HG03066 (cell line): ENCODE measurements around the gene CTNNBL1.

Experiments used
- ATAC-seq: cut with Tn5 transposase; IDR thresholded peaks from one replicate; pipeline ENCODE4 v1.9.1; 2021; ENCODE audit warnings: low read depth; ENCODE audit not compliant: unreplicated experiment

Gene CTNNBL1

DNA sequence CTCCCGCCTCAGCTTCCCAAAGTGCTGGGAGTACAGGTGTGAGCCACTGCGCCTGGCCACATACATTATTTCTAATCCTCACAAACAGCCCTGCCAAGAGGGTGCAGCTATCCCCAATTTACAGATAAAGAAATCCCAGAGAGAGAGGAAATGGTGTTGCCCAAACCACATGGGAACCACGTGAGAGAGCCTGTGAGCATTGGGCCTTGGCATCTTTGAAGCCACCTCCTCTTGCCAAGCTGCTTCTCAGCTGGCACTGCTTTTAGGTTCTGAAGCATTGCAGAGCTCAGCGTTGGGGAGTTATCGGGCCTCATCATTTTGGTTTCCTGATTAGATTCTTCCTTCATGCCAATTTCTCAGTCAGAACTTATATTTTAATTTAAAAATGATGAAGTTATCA is 80.3 kb downstream of the CTNNBL1 start:
- no peak for ATAC-seq

GRCh38 chr20:37775200-37775599 is 81.4 kb downstream of the CTNNBL1 start:
- no peak for ATAC-seq

DNA sequence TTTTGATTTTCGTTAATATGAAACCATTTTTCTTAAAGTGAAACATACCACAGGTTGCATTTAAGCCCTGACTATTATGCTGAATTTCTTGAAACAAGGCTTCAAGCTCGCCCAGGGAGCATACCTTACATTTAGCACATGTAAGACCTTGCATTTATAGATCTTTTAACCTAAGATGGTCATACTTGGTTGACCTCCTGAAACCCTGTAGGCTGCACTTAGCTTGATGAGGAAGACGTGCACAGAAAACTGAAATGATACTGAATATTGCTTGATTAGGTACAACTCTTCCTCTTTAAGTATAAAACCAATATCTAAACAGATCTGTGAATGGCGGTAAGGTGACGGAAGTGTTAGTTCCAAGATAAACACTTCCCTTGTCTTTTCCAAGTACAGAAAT is 82.2 kb downstream of the CTNNBL1 start:
- ATAC-seq: no peak

- no peak for ATAC-seq
These were observed 82.7 kb downstream of the CTNNBL1 start for GRCh38 chr20:37776526-37776925.

DNA sequence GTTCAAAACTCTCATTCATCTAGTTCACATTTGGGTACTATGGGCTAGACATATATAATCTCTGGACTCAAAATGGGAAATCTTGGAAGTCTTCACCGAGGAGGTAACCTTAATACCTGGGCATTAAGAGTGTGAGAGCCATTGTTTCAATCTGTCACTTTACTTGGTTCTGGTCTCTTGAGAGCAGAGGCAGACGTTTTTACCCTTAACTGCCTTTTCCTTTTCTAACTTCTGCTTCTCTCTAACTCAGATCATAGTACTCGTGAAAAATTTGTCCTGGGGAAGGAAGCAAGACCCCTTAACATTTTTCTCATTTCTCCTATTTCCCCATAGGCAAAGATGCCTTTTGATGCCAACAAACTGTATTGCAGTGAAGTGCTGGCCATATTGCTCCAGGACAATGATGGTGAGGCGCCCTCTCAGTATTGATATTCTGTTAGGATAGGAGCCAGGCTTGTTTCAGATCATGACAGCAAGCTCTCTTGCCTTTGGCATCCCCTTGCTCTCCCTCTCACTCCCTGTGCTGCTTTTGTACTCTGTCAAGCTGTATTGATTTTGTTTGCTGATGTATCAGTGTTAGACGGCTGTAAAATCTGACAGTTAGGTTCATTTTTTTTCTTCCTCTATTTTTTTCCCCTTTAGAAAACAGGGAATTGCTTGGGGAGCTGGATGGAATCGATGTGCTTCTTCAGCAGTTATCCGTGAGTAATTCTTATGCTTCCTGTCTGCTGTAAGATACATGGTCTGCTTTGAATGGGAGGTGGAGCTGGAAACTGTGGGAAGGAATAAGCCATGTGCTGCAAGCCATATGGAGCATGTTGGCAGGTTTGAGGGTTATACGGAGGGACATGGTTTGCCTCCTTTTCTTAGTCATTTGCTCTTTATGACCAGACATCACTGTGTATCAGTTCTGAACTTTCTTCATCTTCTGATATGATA is 83.5 kb downstream of the CTNNBL1 start:
- ATAC-seq: no peak

DNA sequence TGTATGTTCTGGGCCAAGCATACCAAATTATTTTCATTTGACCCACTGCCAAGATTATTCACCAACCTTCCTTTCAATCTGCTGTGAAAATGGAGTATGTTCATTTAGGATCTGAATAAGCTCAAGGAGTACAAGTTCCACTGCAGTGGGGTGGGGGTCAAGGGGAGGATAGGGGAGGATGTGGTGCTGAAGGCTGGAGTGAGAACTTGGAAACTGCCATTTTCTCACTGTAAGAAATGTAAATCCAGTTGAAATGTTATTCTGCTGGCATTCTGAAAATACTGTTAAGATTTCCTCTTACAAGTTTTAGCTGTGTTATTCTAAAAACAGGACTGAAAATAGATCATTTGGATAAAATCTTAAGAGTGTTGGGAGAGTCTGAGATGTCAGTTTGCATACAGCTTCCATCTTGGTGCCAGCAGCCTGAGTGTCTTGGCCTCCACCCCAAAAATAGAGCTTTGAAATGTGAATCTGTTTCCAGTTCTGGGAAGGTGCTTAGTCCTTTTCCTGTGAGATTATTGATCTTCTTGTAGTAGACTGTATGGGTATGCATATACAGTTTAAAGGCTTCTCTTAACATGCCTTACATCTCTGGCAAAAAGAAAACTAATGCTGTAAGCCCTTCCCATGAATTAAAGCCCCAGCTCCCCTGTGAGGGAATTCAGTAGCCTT is 84.3 kb downstream of the CTNNBL1 start:
- no peak for ATAC-seq

DNA sequence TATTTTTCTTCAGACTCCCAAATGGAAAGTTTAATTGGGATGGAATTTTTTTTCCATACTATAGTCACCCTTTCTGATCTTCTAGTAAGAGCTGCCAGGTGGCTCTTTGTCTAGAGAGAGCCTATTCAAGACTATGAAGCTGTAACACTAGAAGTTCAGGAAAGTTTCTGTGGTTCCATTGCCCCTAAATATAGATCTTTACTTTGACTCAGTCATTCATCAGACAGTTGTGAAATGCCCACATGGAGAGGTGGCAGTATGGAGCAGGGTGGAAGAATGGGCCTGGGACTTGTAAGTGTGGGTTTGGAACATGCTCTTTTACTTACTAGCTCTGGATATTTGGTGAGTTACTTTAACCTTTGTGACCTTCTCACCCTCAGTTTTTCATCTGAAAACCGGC is 87.8 kb downstream of the CTNNBL1 start:
- ATAC-seq: no peak

DNA sequence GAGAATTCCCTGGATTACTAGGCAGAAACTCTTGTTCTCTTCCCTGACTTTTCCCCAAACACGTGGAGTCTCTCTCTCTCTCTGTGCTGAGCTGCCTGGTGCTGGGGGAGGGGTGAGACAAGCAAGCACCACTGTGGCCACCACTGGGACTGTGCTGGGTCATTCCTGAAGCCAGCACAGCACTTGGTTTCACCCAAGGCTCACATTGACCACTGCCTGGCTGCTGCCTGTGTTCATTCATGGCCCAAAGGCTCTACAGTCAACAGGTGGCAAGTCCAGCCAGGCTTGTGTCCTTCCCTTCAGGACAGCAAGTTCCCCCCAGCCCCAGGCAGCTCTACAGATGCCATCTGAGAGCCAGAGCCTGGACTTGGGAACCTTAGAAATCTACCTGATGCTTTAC is 92.2 kb downstream of the CTNNBL1 start:
- ATAC-seq: no peak

GRCh38 chr20:37789408-37789807 is 95.6 kb downstream of the CTNNBL1 start:
- ATAC-seq: no peak

DNA sequence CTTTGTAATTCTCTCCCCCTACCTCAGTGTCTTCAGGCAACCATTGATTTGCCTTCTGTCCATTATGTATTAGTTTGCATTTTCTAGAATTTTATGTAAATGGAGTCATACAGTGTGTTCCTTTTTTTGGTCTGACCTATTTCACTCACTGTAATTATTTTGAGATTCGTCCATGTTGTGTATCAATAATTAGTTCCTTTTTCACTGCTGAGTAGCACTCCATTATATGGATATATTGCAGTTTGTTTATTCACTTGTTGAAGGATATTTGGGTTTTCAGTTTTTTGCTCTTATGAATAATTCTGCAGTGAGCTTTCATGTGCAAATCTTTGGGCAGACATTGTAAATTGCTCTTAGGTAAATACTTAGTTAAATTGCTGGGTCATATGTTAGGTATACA is 97.1 kb downstream of the CTNNBL1 start:
- ATAC-seq: no peak

DNA sequence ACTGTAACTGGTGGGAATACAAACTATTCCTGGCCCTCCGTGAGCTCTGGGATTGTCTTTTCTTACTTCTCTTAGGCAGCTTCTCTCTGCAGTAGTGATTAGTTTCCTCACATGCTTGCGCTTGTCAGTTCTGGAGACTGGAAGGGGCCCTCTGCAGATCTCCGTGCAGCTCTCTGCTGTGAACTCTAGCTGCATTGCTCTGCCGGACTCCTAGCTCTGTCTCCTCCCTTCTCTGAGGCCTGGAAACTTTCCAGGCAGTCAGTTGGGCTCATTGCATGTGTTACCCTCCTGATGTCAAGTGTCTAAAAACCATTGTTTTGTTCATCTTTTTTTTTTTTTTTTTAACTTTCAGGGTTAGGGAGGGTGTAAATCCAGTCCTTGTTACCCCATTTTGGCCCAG is 102.3 kb downstream of the CTNNBL1 start:
- ATAC-seq: no peak

DNA sequence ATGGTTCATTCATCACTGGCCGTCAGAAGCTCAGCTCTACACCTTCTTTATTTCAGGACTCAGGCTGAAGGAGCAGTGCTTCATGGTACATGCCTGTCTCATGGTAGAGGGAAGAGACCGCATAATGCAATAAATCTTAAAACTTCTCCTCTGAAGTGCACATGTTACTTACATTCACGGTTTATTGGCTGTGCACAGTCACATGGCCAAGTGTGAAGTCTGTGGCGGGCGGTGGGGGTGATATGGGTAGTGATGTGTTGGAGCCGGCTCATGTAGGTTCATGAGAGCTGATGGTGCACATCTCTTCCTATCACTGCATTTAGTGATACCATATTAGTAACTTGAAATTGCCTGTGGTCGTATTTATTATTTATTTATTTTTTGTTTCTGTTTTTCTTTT is 102.9 kb downstream of the CTNNBL1 start:
- no peak for ATAC-seq

- ATAC-seq: no peak
These were observed 103.9 kb downstream of the CTNNBL1 start for GRCh38 chr20:37797669-37798175.

GRCh38 chr20:37798312-37798711 is 104.5 kb downstream of the CTNNBL1 start:
- no peak for ATAC-seq

- no peak for ATAC-seq
These were observed 106.8 kb downstream of the CTNNBL1 start for GRCh38 chr20:37800618-37801017.

GRCh38 chr20:37801921-37802320 is 108.1 kb downstream of the CTNNBL1 start:
- no peak for ATAC-seq

- peak; percentile 61 for ATAC-seq
These were observed 109.8 kb downstream of the CTNNBL1 start for GRCh38 chr20:37803438-37804307.

- ATAC-seq: peak; percentile 59
These were observed 111.0 kb downstream of the CTNNBL1 start for GRCh38 chr20:37804584-37805566.

DNA sequence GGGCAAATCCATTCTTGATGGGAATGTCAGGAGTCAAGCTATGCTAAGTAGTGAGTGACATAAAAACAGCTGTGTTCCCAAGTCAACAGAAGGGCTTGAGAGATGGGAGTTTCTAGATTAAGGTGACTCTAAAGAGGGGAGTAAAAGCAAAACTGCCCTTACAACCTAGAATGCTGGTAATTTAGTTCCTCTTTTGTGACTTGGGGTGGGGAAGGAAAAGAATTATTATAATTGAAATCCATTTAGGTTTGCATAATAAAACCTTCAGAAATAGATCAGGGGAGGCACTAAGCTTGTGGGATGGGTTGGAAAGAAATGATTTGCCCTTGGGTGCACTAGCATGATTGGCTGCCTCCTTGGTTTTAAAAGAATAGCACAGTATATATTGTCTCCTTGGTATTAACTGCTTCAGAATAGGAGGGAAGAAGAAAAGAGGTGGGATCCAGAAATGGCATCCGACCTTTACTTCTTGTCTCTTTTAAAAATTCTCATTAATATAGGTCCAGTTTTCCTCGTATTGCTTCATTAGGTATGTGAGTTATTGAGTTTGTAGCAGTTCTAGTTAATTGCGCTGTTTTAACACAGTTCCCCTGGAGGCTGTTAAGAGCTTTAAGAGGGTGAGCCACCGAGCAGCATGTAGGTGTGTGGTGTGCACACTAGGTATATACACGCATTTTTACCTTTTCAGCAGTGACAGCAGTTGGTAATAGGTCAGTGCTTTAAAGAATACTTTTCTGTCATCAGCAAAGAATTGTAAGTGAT is 113.8 kb downstream of the CTNNBL1 start:
- no peak for ATAC-seq
